Body of pancreas (tissue), 4 donors: ENCODE results near the gene KCNAB2. TPM values are rescaled to one million over a fixed set of nuclear protein-coding genes. Genes with fewer than 3 reads are reported as not detected.

Source experiments
- ATAC-seq: fragments of 150-250 bp; one replicate; pipeline ENCODE4 v1.9.1; 2016
- DNase-seq, 4 donors: peaks; one replicate each; pipeline ENCODE4 v3.0.0-alpha.2; 2019
- H3K27ac ChIP-seq, 4 donors: fragments of 200-600 bp; sonication (generic); 1 replicate in 3 of 4; 2 replicates in 1 of 4; pipeline versions ENCODE4 v1.5.1 to v1.6.1; 2016 to 2019; ENCODE audit warnings: mild to moderate bottlenecking in 1 of 4, mixed read lengths in 1 of 4, moderate library complexity in 1 of 4
- H3K27me3 ChIP-seq, 2 donors: fragments of 200-600 bp; sonication (generic); one replicate each; pipeline ENCODE4 v1.6.0; 2016; ENCODE audit warnings: mild to moderate bottlenecking in 1 of 2
- H3K36me3 ChIP-seq, 2 donors: fragments of 200-600 bp; sonication (generic); replicated peaks in 1 of 2; 2 replicates each; pipeline ENCODE4 v1.5.1; 2016; ENCODE audit warnings: low read depth in 2 of 2; ENCODE audit not compliant: insufficient read depth in 1 of 2
- H3K4me1 ChIP-seq: fragments of 200-600 bp; sonication (generic); one replicate; pipeline ENCODE4 v1.6.0; 2016
- H3K4me3 ChIP-seq, 2 donors: fragments of 200-600 bp; sonication (generic); 1 replicate in 1 of 2; 2 replicates in 1 of 2; pipeline ENCODE4 v1.5.1; 2016 to 2019
- H3K9me3 ChIP-seq, 3 donors: fragments of 200-600 bp; sonication (generic); 1 replicate in 2 of 3; 2 replicates in 1 of 3; pipeline ENCODE4 v1.5.1; 2016
- CTCF ChIP-seq, 7 experiments: fragments of 450-650 bp in 4 of 7; fragments of 200-600 bp in 3 of 7; sonication (generic) in 3 of 7; IDR thresholded peaks; one replicate each; pipeline ENCODE4 v1.5.1; 2016 to 2019; ENCODE audit warnings: antibody characterized with exemption in 7 of 7
- POLR2A ChIP-seq, 3 donors: fragments of 450-650 bp; IDR thresholded peaks; one replicate each; pipeline ENCODE4 v1.6.1; 2016; ENCODE audit warnings: antibody characterized with exemption in 3 of 3, mild to moderate bottlenecking in 2 of 3
- WGBS, 2 donors: methylation state at CpG; one replicate each; pipeline ENCODE4 v1.1.5; 2017; 5-methylcytosine and 5-hydroxymethylcytosine counted together
- intact Hi-C: fragments of 100-400 bp; cut with DNase I; formaldehyde crosslinking; loops from one replicate; pipeline ENCODE4 v1.15.1; 2023
- total RNA-seq, 2 donors: library from RNA; depleted of rRNA; stranded (reverse); fragments of >200 nt; gene quantifications; one replicate each; pipeline ENCODE4 v1.1.0, GENCODE V29; 2016

The KCNAB2 gene
- total RNA-seq, 2 donors from 2014 or later, result 4.6 to 7.0 TPM

GRCh38 chr1:6006882-6007281, 38.8 kb upstream of the KCNAB2 start:
- H3K4me3 ChIP-seq, result no peak overlapping the region
- TF ChIP-seq CTCF (IDR thresholded peaks at IDR 0.05) (no peak), POLR2A (IDR thresholded peaks at IDR 0.05) (no peak)
- DNase-seq, result peak in 2 of 4 donors; percentile 2 to 4
- H3K27ac ChIP-seq, result no peak overlapping the region
- intact Hi-C loops, result no loop called here
- 52 to 63% methylated on average over 1 to 12 of the region's 12 CpGs for WGBS, 2 donors
- H3K27me3 ChIP-seq, result peaks cover 0 to 7% of the 10 kb centered on the region in 2 donors
- no peaks in the 10 kb centered on the region for H3K9me3 ChIP-seq
- no peak for ATAC-seq
- H3K36me3 ChIP-seq, result no peaks in the 10 kb centered on the region
- no peaks in the 10 kb centered on the region for H3K4me1 ChIP-seq

- Histone ChIP-seq H3K4me3 (no peak overlapping the region), H3K36me3 (no peaks in the 10 kb centered on the region), H3K4me1 (no peaks in the 10 kb centered on the region), H3K27me3 (peaks cover 0 to 7% of the 10 kb centered on the region in 2 donors), H3K9me3 (no peaks in the 10 kb centered on the region), H3K27ac (no peak overlapping the region)
- intact Hi-C loops, result no loop called here
- WGBS, 2 donors, result 57 to 68% methylated on average over 25 of the region's 25 CpGs
- ATAC-seq (no peak), DNase-seq (no peak)
- no peak for TF ChIP-seq CTCF (IDR thresholded peaks at IDR 0.05)
- TF ChIP-seq POLR2A (IDR thresholded peaks at IDR 0.05), result no peak
These were observed 38.2 kb upstream of the KCNAB2 start for GRCh38 chr1:6007318-6008083.

GRCh38 chr1:6008084-6008415, 37.6 kb upstream of the KCNAB2 start:
- no peak overlapping the region for H3K4me3 ChIP-seq
- DNase-seq, result no peak
- H3K27me3 ChIP-seq, result peaks cover 0 to 7% of the 10 kb centered on the region in 2 donors
- no peak for TF ChIP-seq POLR2A (IDR thresholded peaks at IDR 0.05)
- TF ChIP-seq CTCF (IDR thresholded peaks at IDR 0.05), result no peak
- WGBS, 2 donors, result 76 to 79% methylated on average over 5 to 11 of the region's 11 CpGs
- no peaks in the 10 kb centered on the region for H3K4me1 ChIP-seq
- no peak for ATAC-seq
- H3K36me3 ChIP-seq, result no peaks in the 10 kb centered on the region
- H3K9me3 ChIP-seq, result no peaks in the 10 kb centered on the region
- no peak overlapping the region for H3K27ac ChIP-seq
- intact Hi-C loops, result no loop called here

GRCh38 chr1:6008696-6009095, 37.0 kb upstream of the KCNAB2 start:
- H3K4me3 ChIP-seq, result no peak overlapping the region
- H3K36me3 ChIP-seq, result no peaks in the 10 kb centered on the region
- intact Hi-C loops, result no loop called here
- no peak overlapping the region for H3K27ac ChIP-seq
- H3K4me1 ChIP-seq, result no peaks in the 10 kb centered on the region
- no peaks in the 10 kb centered on the region for H3K9me3 ChIP-seq
- DNase-seq (no peak), ATAC-seq (no peak)
- TF ChIP-seq POLR2A (IDR thresholded peaks at IDR 0.05), result no peak
- no peak for TF ChIP-seq CTCF (IDR thresholded peaks at IDR 0.05)
- peaks cover 0 to 4% of the 10 kb centered on the region in 2 donors for H3K27me3 ChIP-seq
- WGBS, 2 donors, result 64 to 65% methylated on average over 4 to 6 of the region's 6 CpGs
